PFSK-1 (cell line): ENCODE results near the gene PRPF38A.

Source experiments
- FOXP2 ChIP-seq: optimal IDR thresholded peaks from 2 replicates; pipeline ENCODE3; 2011; ENCODE audit warnings: borderline replicate concordance, control low read depth, inconsistent platforms; ENCODE audit not compliant: insufficient read depth; ENCODE audit errors: extremely low read length, extremely low read depth
- POLR2AphosphoS5 ChIP-seq: IDR thresholded peaks from 2 replicates; pipeline ENCODE4 v1.6.1; 2012; ENCODE audit warnings: low read depth, mild to moderate bottlenecking, control low read depth, low read length, moderate library complexity
- SIN3A ChIP-seq: IDR thresholded peaks from 2 replicates; pipeline ENCODE4 v1.6.1; 2012; ENCODE audit warnings: mild to moderate bottlenecking, low read length, moderate library complexity, borderline replicate concordance; ENCODE audit not compliant: insufficient read depth
- TAF1 ChIP-seq: IDR thresholded peaks from 2 replicates; pipeline ENCODE4 v1.6.1; 2012; ENCODE audit warnings: low read length, control low read depth, borderline replicate concordance; ENCODE audit not compliant: insufficient read depth
- TF ChIP-seq, protein P1 (sequence below), 2 experiments: IDR thresholded peaks; 2 replicates each; pipeline versions ENCODE4 v1.6.1 to v1.8.0; 2011 to 2012; ENCODE audit warnings: low read depth in 2 of 2, low read length in 2 of 2, control low read depth in 1 of 2, inconsistent platforms in 1 of 2, mild to moderate bottlenecking in 1 of 2, moderate library complexity in 1 of 2; ENCODE audit not compliant: insufficient read depth in 1 of 2

The PRPF38A gene

DNA sequence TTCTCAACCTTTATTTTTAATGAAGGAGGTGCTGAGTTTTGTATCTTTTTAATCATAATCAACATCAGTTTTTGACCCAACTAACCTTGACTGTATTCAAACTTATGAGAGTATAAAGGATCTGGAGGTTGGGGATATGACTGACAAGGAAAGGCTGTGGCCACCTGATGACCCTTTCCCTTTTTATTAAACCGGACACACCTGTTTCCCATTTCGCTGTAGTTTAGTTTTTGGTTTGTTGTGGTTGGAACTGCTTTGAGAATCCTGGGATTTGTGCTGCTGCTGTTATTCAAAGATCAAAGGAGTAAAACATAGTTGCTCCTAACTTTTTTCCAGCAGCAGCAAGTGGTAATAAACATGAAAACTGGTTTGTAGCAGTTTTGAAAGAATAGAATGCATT, 12.4 kb downstream of the PRPF38A start:
- no peak for TF ChIP-seq SIN3A
- TF ChIP-seq FOXP2, result no peak
- TF ChIP-seq, protein P1, sequence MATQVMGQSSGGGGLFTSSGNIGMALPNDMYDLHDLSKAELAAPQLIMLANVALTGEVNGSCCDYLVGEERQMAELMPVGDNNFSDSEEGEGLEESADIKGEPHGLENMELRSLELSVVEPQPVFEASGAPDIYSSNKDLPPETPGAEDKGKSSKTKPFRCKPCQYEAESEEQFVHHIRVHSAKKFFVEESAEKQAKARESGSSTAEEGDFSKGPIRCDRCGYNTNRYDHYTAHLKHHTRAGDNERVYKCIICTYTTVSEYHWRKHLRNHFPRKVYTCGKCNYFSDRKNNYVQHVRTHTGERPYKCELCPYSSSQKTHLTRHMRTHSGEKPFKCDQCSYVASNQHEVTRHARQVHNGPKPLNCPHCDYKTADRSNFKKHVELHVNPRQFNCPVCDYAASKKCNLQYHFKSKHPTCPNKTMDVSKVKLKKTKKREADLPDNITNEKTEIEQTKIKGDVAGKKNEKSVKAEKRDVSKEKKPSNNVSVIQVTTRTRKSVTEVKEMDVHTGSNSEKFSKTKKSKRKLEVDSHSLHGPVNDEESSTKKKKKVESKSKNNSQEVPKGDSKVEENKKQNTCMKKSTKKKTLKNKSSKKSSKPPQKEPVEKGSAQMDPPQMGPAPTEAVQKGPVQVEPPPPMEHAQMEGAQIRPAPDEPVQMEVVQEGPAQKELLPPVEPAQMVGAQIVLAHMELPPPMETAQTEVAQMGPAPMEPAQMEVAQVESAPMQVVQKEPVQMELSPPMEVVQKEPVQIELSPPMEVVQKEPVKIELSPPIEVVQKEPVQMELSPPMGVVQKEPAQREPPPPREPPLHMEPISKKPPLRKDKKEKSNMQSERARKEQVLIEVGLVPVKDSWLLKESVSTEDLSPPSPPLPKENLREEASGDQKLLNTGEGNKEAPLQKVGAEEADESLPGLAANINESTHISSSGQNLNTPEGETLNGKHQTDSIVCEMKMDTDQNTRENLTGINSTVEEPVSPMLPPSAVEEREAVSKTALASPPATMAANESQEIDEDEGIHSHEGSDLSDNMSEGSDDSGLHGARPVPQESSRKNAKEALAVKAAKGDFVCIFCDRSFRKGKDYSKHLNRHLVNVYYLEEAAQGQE (IDR thresholded peaks at IDR 0.05; ENCODE audit: insufficient read depth in 1 of 2, low read depth in 2 of 2, low read length in 2 of 2), result no peak
- no peak for TF ChIP-seq TAF1
- no peak for TF ChIP-seq POLR2AphosphoS5

DNA sequence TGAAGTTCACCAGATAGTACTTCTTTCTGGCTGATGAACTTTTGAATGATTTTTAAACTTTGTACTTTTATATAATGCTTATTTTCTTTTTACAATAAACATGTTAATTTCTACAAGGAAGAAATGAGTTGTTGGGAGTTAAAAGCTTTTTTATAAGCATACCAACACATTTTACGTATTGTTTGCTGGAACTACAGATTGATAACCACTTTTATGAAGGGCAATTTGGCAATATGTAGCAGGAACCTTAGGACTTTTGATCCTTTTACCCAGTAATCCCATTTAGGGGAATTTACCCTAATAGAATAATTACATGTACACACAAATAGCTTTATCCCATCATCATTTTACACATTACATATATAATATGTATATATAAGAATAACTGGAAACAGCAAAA, 16.3 kb downstream of the PRPF38A start:
- no peak for TF ChIP-seq POLR2AphosphoS5
- no peak for TF ChIP-seq SIN3A
- TF ChIP-seq TAF1, result no peak

- TF ChIP-seq, protein P1 (IDR thresholded peaks at IDR 0.05; ENCODE audit: insufficient read depth in 1 of 2, low read depth in 2 of 2, low read length in 2 of 2), result no peak
- TF ChIP-seq TAF1, result no peak
- TF ChIP-seq FOXP2, result no peak
- no peak for TF ChIP-seq POLR2AphosphoS5
- no peak for TF ChIP-seq SIN3A
Observed at GRCh38 chr1:52423055-52423454, 18.7 kb downstream of the PRPF38A start.

- TF ChIP-seq POLR2AphosphoS5, result no peak
- TF ChIP-seq SIN3A, result no peak
- TF ChIP-seq, protein P1 (IDR thresholded peaks at IDR 0.05; ENCODE audit: insufficient read depth in 1 of 2, low read depth in 2 of 2, low read length in 2 of 2), result no peak
- no peak for TF ChIP-seq FOXP2
- no peak for TF ChIP-seq TAF1
Observed at GRCh38 chr1:52423771-52424170, 19.4 kb downstream of the PRPF38A start.

DNA sequence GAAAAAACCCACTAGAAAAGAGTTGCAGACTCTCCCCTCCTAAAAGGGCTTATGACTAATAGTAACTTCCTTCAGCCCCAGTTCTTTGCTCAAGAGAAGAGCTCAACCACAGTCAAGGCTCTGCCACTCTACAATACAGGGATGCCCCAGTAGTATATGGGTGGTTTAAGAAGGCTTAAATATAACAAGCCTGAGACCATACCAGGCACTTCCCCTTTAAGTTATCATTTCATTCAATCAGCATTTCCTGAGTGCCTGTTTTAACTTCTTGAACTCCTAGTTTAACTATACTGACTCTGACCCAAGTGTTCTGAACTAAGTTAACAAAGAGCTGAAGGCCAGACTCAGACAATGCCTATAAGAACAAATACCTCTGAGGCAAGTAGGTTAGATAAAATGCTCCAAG, 19.8 kb downstream of the PRPF38A start:
- TF ChIP-seq POLR2AphosphoS5, result no peak
- no peak for TF ChIP-seq FOXP2
- TF ChIP-seq TAF1, result no peak
- no peak for TF ChIP-seq SIN3A
- TF ChIP-seq, protein P1 (IDR thresholded peaks at IDR 0.05; ENCODE audit: insufficient read depth in 1 of 2, low read depth in 2 of 2, low read length in 2 of 2), result no peak
